Aorta (tissue), 5 donors: ENCODE results near the gene SHANK2. TPM values are rescaled to one million over a fixed set of nuclear protein-coding genes. Genes with fewer than 3 reads are reported as not detected.

Experiments
- ATAC-seq: fragments of 200-7000 bp; cut with Tn5 transposase; one replicate; pipeline ENCODE4 v1.9.1; 2022; ENCODE audit warnings: moderate library complexity; ENCODE audit not compliant: low FRiP score
- DNase-seq, 2 donors: peaks; one replicate each; pipeline ENCODE4 v3.0.0-alpha.2; 2020
- H3K27ac ChIP-seq, 2 donors: one replicate each; pipeline ENCODE4 v1.5.1; 2013; ENCODE audit warnings: low read length in 2 of 2, mild to moderate bottlenecking in 2 of 2, moderate library complexity in 2 of 2, control low read depth in 1 of 2, inconsistent platforms in 1 of 2, low read depth in 1 of 2
- H3K27me3 ChIP-seq, 2 donors: one replicate each; pipeline ENCODE4 v1.6.1; 2013; ENCODE audit warnings: control low read depth in 1 of 2, low read length in 1 of 2, mild to moderate bottlenecking in 1 of 2, moderate library complexity in 1 of 2; ENCODE audit not compliant: insufficient read depth in 2 of 2, control insufficient read depth in 1 of 2
- H3K36me3 ChIP-seq, 2 donors: one replicate each; pipeline ENCODE4 v1.6.1; 2013; ENCODE audit warnings: control low read depth in 1 of 2, low read length in 1 of 2, mild to moderate bottlenecking in 1 of 2; ENCODE audit not compliant: insufficient read depth in 2 of 2, control insufficient read depth in 1 of 2
- H3K4me1 ChIP-seq, 2 donors: one replicate each; pipeline ENCODE4 v1.6.1; 2013; ENCODE audit warnings: low read length in 2 of 2, control low read depth in 1 of 2, mild to moderate bottlenecking in 1 of 2, moderate library complexity in 1 of 2; ENCODE audit not compliant: insufficient read depth in 2 of 2, control insufficient read depth in 1 of 2
- H3K4me3 ChIP-seq, 2 donors: one replicate each; pipeline ENCODE4 v1.5.1; 2013; ENCODE audit warnings: low read length in 2 of 2, control low read depth in 1 of 2, mild to moderate bottlenecking in 1 of 2
- H3K9me3 ChIP-seq: one replicate; pipeline ENCODE4 v1.6.1; 2013; ENCODE audit warnings: mild to moderate bottlenecking, low read length; ENCODE audit not compliant: control insufficient read depth
- WGBS, 2 donors: extraction: QIAGEN DNeasy Blood & Tissue Kit; methylation state at CpG; one replicate each; pipeline ENCODE4 v1.1.7; 2013; 5-methylcytosine and 5-hydroxymethylcytosine counted together
- intact Hi-C, 2 donors: fragments of 100-400 bp; cut with DNase I; formaldehyde crosslinking; loops; one replicate each; pipeline versions ENCODE4 v1.14.2 to v1.15.0; 2022
- polyA plus RNA-seq, 2 donors: library from polyadenylated mRNA; stranded (reverse); fragments of 200-250 nt; gene quantifications; one replicate each; pipeline ENCODE4 v1.2.3, GENCODE V29; 2013
- total RNA-seq, 2 donors: library from RNA; stranded (reverse); fragmentation: NEBNext Ultra II Directional; extraction: Animal tissue kit (Norgen Biotek cat#: 25700); gene quantifications; one replicate each; pipeline ENCODE4 v1.2.1, GENCODE V29; 2021
- donor health status: healthy with polysubstance abuse.
- donor health status: Bipolar disorder and iron deficiency.
- donor health status: DM: no; HTN: no; CAD: no.
- donor health status: DM: no; HTN: no; CAD: no.
- donor health status: DM: yes; HTN: yes; CAD: no.

Gene SHANK2
- total and polyA plus RNA-seq, 4 donors, result 0.16 to 4.8 (median 0.93) TPM; not detected in 1

- 74 to 93% methylated on average over 3 of the region's 3 CpGs for WGBS, 2 donors
- Histone ChIP-seq H3K4me3 (no peak overlapping the region), H3K27me3 (no peaks in the 10 kb centered on the region), H3K36me3 (no peaks in the 10 kb centered on the region), H3K9me3 (peaks cover 3% of the 10 kb centered on the region), H3K4me1 (no peaks in the 10 kb centered on the region), H3K27ac (no peak overlapping the region)
- DNase-seq (no peak), ATAC-seq (no peak)
- intact Hi-C loops, result no loop called here
These were observed 41.8 kb upstream of the SHANK2 start for GRCh38 chr11:71293961-71294782.

GRCh38 chr11:71286701-71287643 is 34.6 kb upstream of the SHANK2 start:
- Histone ChIP-seq H3K27ac (no peak overlapping the region), H3K4me3 (no peak overlapping the region), H3K27me3 (no peaks in the 10 kb centered on the region), H3K36me3 (no peaks in the 10 kb centered on the region), H3K9me3 (no peaks in the 10 kb centered on the region), H3K4me1 (no peaks in the 10 kb centered on the region)
- intact Hi-C loops, result no loop called here
- 32 to 40% methylated on average over 13 to 14 of the region's 14 CpGs for WGBS, 2 donors
- ATAC-seq, result peak; percentile 44
- DNase-seq, result no peak

- intact Hi-C loops, result no loop called here
- no peaks in the 10 kb centered on the region for H3K36me3 ChIP-seq
- DNase-seq (no peak), ATAC-seq (no peak)
- H3K4me1 ChIP-seq, result no peaks in the 10 kb centered on the region
- no peak overlapping the region for H3K27ac ChIP-seq
- no peaks in the 10 kb centered on the region for H3K27me3 ChIP-seq
- H3K4me3 ChIP-seq, result no peak overlapping the region
- no peaks in the 10 kb centered on the region for H3K9me3 ChIP-seq
- 90 to 91% methylated on average over 14 of the region's 14 CpGs for WGBS, 2 donors
These were observed 32.7 kb upstream of the SHANK2 start for GRCh38 chr11:71285111-71285510.

GRCh38 chr11:71284525-71285092 is 32.2 kb upstream of the SHANK2 start:
- no peaks in the 10 kb centered on the region for H3K36me3 ChIP-seq
- WGBS, 2 donors, result 59 to 72% methylated on average over 2 of the region's 2 CpGs
- no peaks in the 10 kb centered on the region for H3K27me3 ChIP-seq
- intact Hi-C loops, result no loop called here
- no peaks in the 10 kb centered on the region for H3K4me1 ChIP-seq
- ATAC-seq (no peak), DNase-seq (no peak)
- H3K27ac ChIP-seq, result no peak overlapping the region
- H3K4me3 ChIP-seq, result no peak overlapping the region
- no peaks in the 10 kb centered on the region for H3K9me3 ChIP-seq

GRCh38 chr11:71283971-71284441 is 31.6 kb upstream of the SHANK2 start:
- Histone ChIP-seq H3K27ac (no peak overlapping the region), H3K27me3 (no peaks in the 10 kb centered on the region), H3K9me3 (no peaks in the 10 kb centered on the region), H3K36me3 (no peaks in the 10 kb centered on the region), H3K4me1 (no peaks in the 10 kb centered on the region), H3K4me3 (no peak overlapping the region)
- peak; percentile 26 for ATAC-seq
- 80 to 81% methylated on average over 16 of the region's 16 CpGs for WGBS, 2 donors
- intact Hi-C loops, result no loop called here
- no peak for DNase-seq

- no peaks in the 10 kb centered on the region for H3K36me3 ChIP-seq
- DNase-seq, result no peak
- H3K4me3 ChIP-seq, result no peak overlapping the region
- H3K27ac ChIP-seq, result no peak overlapping the region
- no peak for ATAC-seq
- intact Hi-C loops, result no loop called here
- 79 to 81% methylated on average over 15 of the region's 15 CpGs for WGBS, 2 donors
- no peaks in the 10 kb centered on the region for H3K27me3 ChIP-seq
- H3K9me3 ChIP-seq, result no peaks in the 10 kb centered on the region
- H3K4me1 ChIP-seq, result no peaks in the 10 kb centered on the region
These were observed 30.4 kb upstream of the SHANK2 start for GRCh38 chr11:71282581-71283351.

GRCh38 chr11:71281831-71282230 is 29.5 kb upstream of the SHANK2 start:
- no peaks in the 10 kb centered on the region for H3K27me3 ChIP-seq
- no peaks in the 10 kb centered on the region for H3K36me3 ChIP-seq
- H3K4me3 ChIP-seq, result no peak overlapping the region
- WGBS, 2 donors, result 57 to 59% methylated on average over 7 of the region's 7 CpGs
- H3K9me3 ChIP-seq, result no peaks in the 10 kb centered on the region
- H3K4me1 ChIP-seq, result no peaks in the 10 kb centered on the region
- ATAC-seq (no peak), DNase-seq (no peak)
- intact Hi-C loops, result no loop called here
- H3K27ac ChIP-seq, result no peak overlapping the region

GRCh38 chr11:71281204-71281603 is 28.8 kb upstream of the SHANK2 start:
- intact Hi-C loops, result no loop called here
- DNase-seq (no peak), ATAC-seq (no peak)
- Histone ChIP-seq H3K36me3 (no peaks in the 10 kb centered on the region), H3K27me3 (no peaks in the 10 kb centered on the region), H3K9me3 (no peaks in the 10 kb centered on the region), H3K27ac (no peak overlapping the region), H3K4me3 (no peak overlapping the region), H3K4me1 (no peaks in the 10 kb centered on the region)
- WGBS, 2 donors, result 93 to 96% methylated on average over 3 of the region's 3 CpGs
